Measurements from ENCODE around the gene PRKCG. TPM values are rescaled to one million over a fixed set of nuclear protein-coding genes. Genes with fewer than 3 reads are reported as not detected.

PRKCG gene
- not detected in 2 replicates for total RNA-seq

DNA sequence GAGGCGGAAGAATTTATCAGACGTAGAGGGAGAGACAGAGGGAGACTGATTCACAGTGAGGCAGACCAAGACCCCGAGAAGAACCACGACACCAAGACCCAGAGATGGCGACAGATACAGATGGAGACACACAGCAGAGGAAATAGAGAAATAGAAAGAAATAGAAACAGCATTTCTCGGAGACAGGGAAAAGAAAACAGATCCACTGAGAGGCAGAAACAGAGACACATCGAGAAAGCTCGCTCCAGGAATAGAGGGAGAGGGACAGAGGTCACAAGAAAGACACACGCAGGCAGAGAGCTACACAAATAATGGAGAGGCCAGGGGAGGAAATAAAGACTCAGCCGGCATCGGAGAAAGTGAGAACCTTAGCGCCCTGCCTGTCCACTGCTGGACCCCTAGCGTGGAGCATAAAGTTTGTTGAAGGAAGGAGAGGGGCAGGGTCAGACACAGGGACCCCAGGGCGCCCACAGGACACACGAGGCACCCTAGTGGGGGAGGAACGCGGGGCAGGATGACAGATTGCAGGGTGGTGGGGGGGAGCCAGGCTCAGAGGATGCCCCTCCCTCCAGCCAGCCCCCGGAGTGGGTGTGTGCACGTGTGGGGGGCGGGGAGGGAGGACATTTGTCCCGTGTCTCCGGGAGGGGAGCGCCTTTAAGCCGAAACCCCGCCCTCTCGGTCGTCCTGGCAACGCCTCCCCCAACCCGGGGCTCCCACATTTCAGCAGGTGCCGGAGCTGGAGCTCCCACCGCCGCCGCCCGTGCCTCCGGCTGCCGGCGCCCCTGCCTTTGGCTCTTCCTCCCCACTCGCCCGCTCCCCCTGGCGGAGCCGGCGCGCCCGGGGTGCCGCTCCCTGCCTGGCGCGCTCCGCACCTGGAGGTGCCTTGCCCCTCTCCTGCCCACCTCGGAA, at the start of gene PRKCG:
Gene PRKCG, plus strand, starts transcription at position 716 of the 909 bp plus-strand sequence. CDS start 298 bp downstream, outside the sequence.

DNA sequence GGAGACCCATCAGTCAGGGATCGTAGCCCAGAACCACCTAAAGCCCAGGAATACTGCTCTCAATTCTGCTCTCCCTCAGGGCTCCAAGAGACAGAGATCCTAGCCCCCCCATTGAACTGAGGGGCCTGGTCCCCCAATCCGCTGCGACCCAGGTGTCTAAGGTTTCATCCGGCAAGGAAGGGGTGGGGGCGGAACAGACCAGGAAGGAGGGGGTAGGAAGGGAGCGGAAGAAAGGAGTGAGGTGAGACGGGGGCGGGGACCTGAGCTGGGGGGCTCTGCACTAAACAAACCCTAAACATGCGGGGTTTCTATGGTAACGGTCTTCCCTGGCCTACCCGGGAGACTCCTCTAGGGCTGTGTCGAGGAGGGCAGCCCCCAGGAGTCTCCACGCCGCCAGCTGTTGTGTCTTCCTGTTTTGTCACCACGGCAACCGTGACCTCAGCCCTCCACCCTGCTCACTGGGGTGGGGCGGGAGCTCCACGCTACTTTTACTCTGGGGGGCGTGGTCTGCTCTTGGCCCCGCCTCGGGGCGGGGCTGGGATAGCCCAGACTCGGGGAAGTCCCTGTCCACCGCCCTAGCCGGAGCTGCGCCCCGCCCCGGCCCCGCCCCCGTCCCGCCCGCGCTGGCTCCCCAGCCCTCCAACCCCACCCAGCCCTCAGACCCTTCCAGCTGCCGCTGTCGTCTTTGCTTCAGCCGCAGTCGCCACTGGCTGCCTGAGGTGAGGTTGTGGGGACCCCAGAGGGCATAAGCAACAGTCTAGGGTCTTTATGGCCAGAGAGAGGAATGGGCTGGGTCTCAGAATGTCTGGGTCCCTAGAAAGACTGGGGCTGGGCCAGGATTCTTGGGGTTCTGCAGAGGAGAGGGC, 14.5 kb upstream of the PRKCG start, which contains the start of gene MYADM:
Gene MYADM, plus strand, starts transcription at position 659 of the 866 bp plus-strand sequence. CDS start 5,647 bp downstream, outside the sequence.

DNA sequence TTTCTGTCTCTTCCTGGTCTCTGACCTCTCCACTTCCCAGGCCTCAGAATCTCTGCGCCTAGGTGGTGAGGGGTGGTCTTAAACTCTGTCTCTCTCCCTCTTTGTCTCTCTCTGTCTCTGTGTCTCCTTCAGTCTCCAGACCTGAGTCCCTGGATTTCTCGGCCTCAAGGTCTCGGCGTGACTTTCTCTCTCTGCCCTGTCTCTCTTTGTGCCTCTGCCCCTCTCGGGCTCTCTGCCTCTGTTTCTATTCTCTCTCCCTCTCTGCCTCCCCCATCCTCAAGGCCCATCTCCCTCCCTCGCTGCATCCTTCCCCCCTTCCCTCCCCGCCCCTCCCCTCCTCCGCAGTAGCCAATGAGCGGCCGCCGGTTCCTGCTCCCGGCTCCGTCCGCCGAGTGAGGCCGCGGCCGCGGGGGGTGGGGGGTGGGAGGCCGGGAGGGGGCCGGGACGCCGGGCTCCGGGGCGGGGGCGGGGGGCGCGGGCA, 27.0 kb downstream of the PRKCG start, which contains the start of gene CACNG7:
Gene CACNG7, plus strand, starts transcription at position 344 of the 481 bp plus-strand sequence. CDS start 3,554 bp downstream, outside the sequence.

Other genes starting within 250 kb of the PRKCG start
- 2.2 and 2.6 TPM in 2 replicates for gene NLRP12, start 57.9 kb upstream of the PRKCG start, total RNA-seq
- gene MYADM, start 14.3 kb upstream of the PRKCG start, total RNA-seq: 27.1 and 33.0 TPM in 2 replicates
- gene CACNG7, start 27.1 kb downstream of the PRKCG start, total RNA-seq: 0.19 TPM in 1 of 2 replicates, not detected in the other
- gene CACNG8, start 80.7 kb downstream of the PRKCG start, total RNA-seq: 0.29 and 0.33 TPM in 2 replicates
- 1.5 and 2.9 TPM in 2 replicates for gene CACNG6, start 109.4 kb downstream of the PRKCG start, total RNA-seq
- gene VSTM1, start 181.7 kb downstream of the PRKCG start, total RNA-seq: not detected in 2 replicates
- gene TARM1, start 199.2 kb downstream of the PRKCG start, total RNA-seq: not detected in 2 replicates
- gene OSCAR, start 218.6 kb downstream of the PRKCG start, total RNA-seq: 0.19 TPM in 1 of 2 replicates, not detected in the other
- 7.9 and 44.4 TPM in 2 replicates for gene NDUFA3, start 220.7 kb downstream of the PRKCG start, total RNA-seq
- gene TFPT, start 233.5 kb downstream of the PRKCG start, total RNA-seq: 18.9 and 24.0 TPM in 2 replicates
- gene PRPF31, start 233.6 kb downstream of the PRKCG start, total RNA-seq: 58.5 and 66.7 TPM in 2 replicates